Fibroblast of lung (primary cell): ENCODE measurements around the gene PUM2. TPM values are rescaled to one million over a fixed set of nuclear protein-coding genes. Genes with fewer than 3 reads are reported as not detected.

Source experiments
- DNase-seq, 2 donors: peaks; one replicate each; pipeline versions ENCODE4 v3.0.0 to v3.0.0-alpha.2; 2010; ENCODE audit warnings: low read depth in 2 of 2
- H2AFZ ChIP-seq: 2 replicates; pipeline ENCODE4 v1.5.1; 2012; ENCODE audit warnings: low read length, control low read depth, inconsistent platforms
- H3K27ac ChIP-seq: 2 replicates; pipeline ENCODE4 v1.5.1; 2011; ENCODE audit warnings: low read length, control low read depth; ENCODE audit not compliant: insufficient read depth
- H3K27me3 ChIP-seq: 2 replicates; pipeline ENCODE4 v1.5.1; 2011; ENCODE audit warnings: mild to moderate bottlenecking, low read length; ENCODE audit not compliant: control insufficient read depth, insufficient read depth
- H3K36me3 ChIP-seq: 2 replicates; pipeline ENCODE4 v1.5.1; 2011; ENCODE audit warnings: low read length; ENCODE audit not compliant: control insufficient read depth, insufficient read depth
- H3K4me1 ChIP-seq: 2 replicates; pipeline ENCODE4 v1.5.1; 2011; ENCODE audit warnings: low read length; ENCODE audit not compliant: control insufficient read depth, insufficient read depth; ENCODE audit errors: extremely low read depth
- H3K4me2 ChIP-seq: 2 replicates; pipeline ENCODE4 v1.5.1; 2011; ENCODE audit warnings: low read length, control low read depth; ENCODE audit not compliant: insufficient read depth; ENCODE audit errors: extremely low read depth
- H3K4me3 ChIP-seq, 4 experiments: fragments of 200-600 bp in 1 of 4; sonication (generic) in 1 of 4; replicated peaks in 1 of 4; 2 replicates each; pipeline ENCODE4 v1.5.1; 2011 to 2016; ENCODE audit warnings: low read length in 4 of 4, low read depth in 3 of 4, mild to moderate bottlenecking in 3 of 4, control low read depth in 2 of 4, inconsistent platforms in 1 of 4, mixed read lengths in 1 of 4; ENCODE audit not compliant: insufficient read depth in 1 of 4; ENCODE audit errors: control extremely low read depth in 1 of 4
- H3K79me2 ChIP-seq: 2 replicates; pipeline ENCODE4 v1.5.1; 2012; ENCODE audit warnings: mild to moderate bottlenecking, low read length, inconsistent platforms; ENCODE audit not compliant: control insufficient read depth, insufficient read depth
- H3K9ac ChIP-seq: 2 replicates; pipeline ENCODE4 v1.5.1; 2011; ENCODE audit warnings: mild to moderate bottlenecking, low read length, control low read depth; ENCODE audit not compliant: insufficient read depth
- H3K9me3 ChIP-seq: 2 replicates; pipeline ENCODE4 v1.5.1; 2012; ENCODE audit warnings: low read depth, low read length; ENCODE audit not compliant: control insufficient read depth, insufficient read depth
- H4K20me1 ChIP-seq: 2 replicates; pipeline ENCODE4 v1.5.1; 2011; ENCODE audit warnings: low read length; ENCODE audit not compliant: control insufficient read depth, insufficient read depth; ENCODE audit errors: extremely low read depth
- EZH2 ChIP-seq: IDR thresholded peaks from 2 replicates; pipeline ENCODE4 v1.5.1; 2012; ENCODE audit warnings: low read length, control low read depth, mild to moderate bottlenecking; ENCODE audit errors: missing control alignments
- polyA plus RNA-seq, 2 donors: library from polyadenylated mRNA; depleted of rRNA in 1 of 2; stranded (reverse) in 1 of 2; unstranded in 1 of 2; fragments of >200 nt; gene quantifications; 2 replicates each; pipeline ENCODE4 v1.2.1, GENCODE V29; 2011 to 2012; ENCODE audit warnings: missing spikeins in 1 of 2
- total RNA-seq: library from RNA; depleted of rRNA; stranded (reverse); fragments of >200 nt; gene quantifications from 2 replicates; pipeline ENCODE4 v1.2.1, GENCODE V29; 2014
- TF ChIP-seq, protein P1 (sequence below), 2 donors: IDR thresholded peaks in 1 of 2; conservative IDR thresholded peaks in 1 of 2; 1 replicate in 1 of 2; 2 replicates in 1 of 2; pipeline ENCODE4 v1.5.1; 2011 to 2012; ENCODE audit warnings: low read length in 2 of 2, control low read depth in 1 of 2, inconsistent platforms in 1 of 2, low read depth in 1 of 2, mild to moderate bottlenecking in 1 of 2

The PUM2 gene
- total and polyA plus RNA-seq, 2 donors (not counting 1 experiment from before 2014, with no cell fraction given), result 48.2 to 54.2 TPM

DNA sequence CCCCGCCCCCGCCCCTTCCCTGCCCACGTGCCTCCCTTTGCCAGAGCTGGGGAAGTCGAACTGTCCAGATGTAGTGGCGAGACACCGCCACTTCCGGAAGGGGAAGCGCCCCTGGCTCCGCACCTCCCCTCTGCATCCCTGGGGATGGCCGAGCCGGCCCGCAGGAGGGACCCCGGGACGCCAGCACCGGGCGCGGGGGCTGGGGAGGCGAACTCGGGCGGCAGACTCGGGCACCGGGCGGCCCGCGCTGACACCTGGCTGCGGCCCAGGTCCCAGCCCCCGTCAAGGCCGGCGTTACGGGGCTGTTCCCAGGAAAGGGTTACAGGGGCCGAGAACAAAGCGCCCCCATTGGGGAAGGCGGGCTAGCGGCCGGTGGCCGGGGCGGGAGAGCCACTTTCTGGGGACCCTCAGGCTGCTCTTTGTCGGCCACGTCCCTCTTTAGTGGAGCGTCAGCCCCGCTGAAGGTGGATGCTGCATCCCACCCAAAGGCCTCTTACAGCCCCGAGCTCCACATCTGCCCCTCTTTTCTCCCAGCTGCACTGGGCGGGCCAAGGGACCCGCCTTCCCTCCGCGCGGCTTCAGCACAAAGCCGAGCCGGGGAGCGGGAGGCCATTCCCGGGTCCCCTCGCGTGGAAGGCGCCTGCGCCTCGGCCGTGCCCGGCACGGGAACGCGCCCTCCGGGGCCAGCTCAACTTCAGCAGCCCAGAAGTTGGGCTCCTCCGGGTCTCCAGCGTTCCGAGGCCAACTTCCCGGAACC, 127.1 kb downstream of the PUM2 start:
- H3K9ac ChIP-seq, result peak overlapping the region; percentile 62
- H3K27ac ChIP-seq, result peak overlapping the region; percentile 45
- TF ChIP-seq EZH2, result no peak
- TF ChIP-seq, protein P1, sequence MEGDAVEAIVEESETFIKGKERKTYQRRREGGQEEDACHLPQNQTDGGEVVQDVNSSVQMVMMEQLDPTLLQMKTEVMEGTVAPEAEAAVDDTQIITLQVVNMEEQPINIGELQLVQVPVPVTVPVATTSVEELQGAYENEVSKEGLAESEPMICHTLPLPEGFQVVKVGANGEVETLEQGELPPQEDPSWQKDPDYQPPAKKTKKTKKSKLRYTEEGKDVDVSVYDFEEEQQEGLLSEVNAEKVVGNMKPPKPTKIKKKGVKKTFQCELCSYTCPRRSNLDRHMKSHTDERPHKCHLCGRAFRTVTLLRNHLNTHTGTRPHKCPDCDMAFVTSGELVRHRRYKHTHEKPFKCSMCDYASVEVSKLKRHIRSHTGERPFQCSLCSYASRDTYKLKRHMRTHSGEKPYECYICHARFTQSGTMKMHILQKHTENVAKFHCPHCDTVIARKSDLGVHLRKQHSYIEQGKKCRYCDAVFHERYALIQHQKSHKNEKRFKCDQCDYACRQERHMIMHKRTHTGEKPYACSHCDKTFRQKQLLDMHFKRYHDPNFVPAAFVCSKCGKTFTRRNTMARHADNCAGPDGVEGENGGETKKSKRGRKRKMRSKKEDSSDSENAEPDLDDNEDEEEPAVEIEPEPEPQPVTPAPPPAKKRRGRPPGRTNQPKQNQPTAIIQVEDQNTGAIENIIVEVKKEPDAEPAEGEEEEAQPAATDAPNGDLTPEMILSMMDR (conservative IDR thresholded peaks at IDR 0.05 in 1 of 2, IDR thresholded peaks at IDR 0.05 in 1 of 2; ENCODE audit: low read depth in 1 of 2, low read length in 2 of 2), result no peak
- peak overlapping the region; percentile 44 to 70 (median 62) for H3K4me3 ChIP-seq
- H3K4me2 ChIP-seq, result peak overlapping the region; percentile 79
- no peaks in the 10 kb centered on the region for H3K79me2 ChIP-seq
- H3K9me3 ChIP-seq, result no peaks in the 10 kb centered on the region
- DNase-seq, result peak; percentile 57 to 60
- peak overlapping the region; percentile 47 for H2AFZ ChIP-seq
- H4K20me1 ChIP-seq, result no peaks in the 10 kb centered on the region
- H3K27me3 ChIP-seq, result no peaks in the 10 kb centered on the region
- H3K36me3 ChIP-seq, result no peaks in the 10 kb centered on the region
- peaks cover 19% of the 10 kb centered on the region for H3K4me1 ChIP-seq

DNA sequence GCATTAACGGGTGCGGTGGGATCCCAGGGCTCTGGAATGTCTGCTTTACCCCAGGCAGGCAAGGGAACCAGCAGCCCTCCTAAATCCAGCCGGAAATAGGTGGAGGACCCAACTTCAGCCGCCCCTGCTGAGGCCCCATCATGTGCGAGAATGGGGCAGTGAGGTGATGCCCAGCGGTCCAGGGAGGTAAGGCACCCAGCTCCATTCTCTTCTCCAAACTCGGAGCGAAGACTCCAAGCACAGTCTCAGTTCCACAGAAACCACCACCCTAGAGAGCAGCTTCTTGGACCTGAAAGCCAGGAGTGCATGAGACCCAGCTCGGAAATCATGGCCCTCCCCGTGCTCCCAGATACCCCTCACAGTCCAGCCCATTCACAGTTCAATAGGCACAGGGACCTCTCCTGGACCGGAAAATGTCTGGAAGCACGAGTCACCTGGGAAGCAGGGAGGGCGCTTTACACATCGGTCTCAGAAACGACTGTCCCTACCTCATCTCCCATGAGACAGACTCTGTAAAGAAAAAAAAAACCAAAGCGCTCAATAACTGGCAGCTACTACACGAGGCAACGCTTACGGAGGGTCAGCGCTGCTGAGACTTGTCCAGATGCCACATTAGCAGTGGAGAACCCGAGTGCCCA, 127.8 kb downstream of the PUM2 start:
- DNase-seq, result no peak
- Histone ChIP-seq H4K20me1 (no peaks in the 10 kb centered on the region), H3K79me2 (no peaks in the 10 kb centered on the region), H3K4me2 (peak overlapping the region; percentile 79), H3K27me3 (no peaks in the 10 kb centered on the region), H3K9me3 (no peaks in the 10 kb centered on the region), H2AFZ (peak overlapping the region; percentile 7), H3K9ac (no peak overlapping the region), H3K4me1 (peaks cover 19% of the 10 kb centered on the region), H3K4me3 (peak overlapping the region in 2 of 4 experiments; percentile 14 to 70), H3K36me3 (no peaks in the 10 kb centered on the region), H3K27ac (no peak overlapping the region)
- TF ChIP-seq, protein P1 (conservative IDR thresholded peaks at IDR 0.05 in 1 of 2, IDR thresholded peaks at IDR 0.05 in 1 of 2; ENCODE audit: low read depth in 1 of 2, low read length in 2 of 2), result no peak
- no peak for TF ChIP-seq EZH2

DNA sequence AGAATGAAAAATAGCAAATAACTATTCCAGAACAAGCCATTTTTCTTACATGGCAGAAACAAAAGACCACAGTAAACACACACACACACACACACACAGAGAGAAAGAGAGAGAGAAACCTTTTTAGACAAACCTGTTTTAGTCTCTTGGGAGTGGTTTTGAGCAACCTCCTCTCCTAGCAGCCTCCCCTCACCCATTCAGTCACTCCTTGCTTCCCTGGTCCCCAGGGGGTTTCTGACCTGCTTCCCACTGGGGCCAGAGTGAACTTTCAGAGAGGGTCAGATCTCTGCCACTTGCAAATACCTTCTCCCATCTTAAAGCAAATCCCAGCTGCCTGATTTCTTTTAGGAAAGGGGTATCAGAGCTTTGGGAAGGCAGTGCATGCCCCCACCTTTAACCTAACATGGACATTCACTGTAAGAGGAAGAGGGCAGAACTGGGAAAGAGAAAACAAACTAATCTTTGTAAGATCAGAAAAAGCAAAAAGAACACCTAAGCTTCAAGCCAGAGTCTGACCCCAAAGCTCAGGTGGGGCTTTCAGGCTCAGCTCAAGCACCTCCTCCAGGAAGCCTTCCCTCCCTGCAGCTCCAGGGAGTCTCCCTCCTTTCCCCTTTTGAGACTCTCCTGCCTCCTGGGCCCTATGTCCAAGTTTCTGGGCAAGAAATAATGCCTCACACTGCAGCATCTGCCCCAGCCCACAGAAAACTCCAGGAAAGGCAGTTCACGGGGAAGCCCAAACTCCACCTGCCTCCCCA, 128.5 kb downstream of the PUM2 start:
- Histone ChIP-seq H3K4me1 (peaks cover 19% of the 10 kb centered on the region), H4K20me1 (no peaks in the 10 kb centered on the region), H3K27me3 (no peaks in the 10 kb centered on the region), H3K27ac (no peak overlapping the region), H3K36me3 (no peaks in the 10 kb centered on the region), H3K9me3 (no peaks in the 10 kb centered on the region), H3K9ac (no peak overlapping the region), H3K79me2 (no peaks in the 10 kb centered on the region), H3K4me2 (peak overlapping the region; percentile 18), H2AFZ (no peak overlapping the region), H3K4me3 (peak overlapping the region in 1 of 4 experiments; percentile 70)
- no peak for DNase-seq
- TF ChIP-seq, protein P1 (conservative IDR thresholded peaks at IDR 0.05 in 1 of 2, IDR thresholded peaks at IDR 0.05 in 1 of 2; ENCODE audit: low read depth in 1 of 2, low read length in 2 of 2), result no peak
- TF ChIP-seq EZH2, result no peak
